GM21576 (cell line): ENCODE results near the gene DMRTC2.
"Not testable (repeated sequence)": the region's sequence is repeated elsewhere in the genome, so short reads cannot be mapped to it uniquely, and the experiment has no call there.

Experiments
- ATAC-seq: cut with Tn5 transposase; IDR thresholded peaks from one replicate; pipeline ENCODE4 v1.9.1; 2021; ENCODE audit warnings: mild to moderate bottlenecking, moderate library complexity; ENCODE audit not compliant: unreplicated experiment

Gene DMRTC2

DNA sequence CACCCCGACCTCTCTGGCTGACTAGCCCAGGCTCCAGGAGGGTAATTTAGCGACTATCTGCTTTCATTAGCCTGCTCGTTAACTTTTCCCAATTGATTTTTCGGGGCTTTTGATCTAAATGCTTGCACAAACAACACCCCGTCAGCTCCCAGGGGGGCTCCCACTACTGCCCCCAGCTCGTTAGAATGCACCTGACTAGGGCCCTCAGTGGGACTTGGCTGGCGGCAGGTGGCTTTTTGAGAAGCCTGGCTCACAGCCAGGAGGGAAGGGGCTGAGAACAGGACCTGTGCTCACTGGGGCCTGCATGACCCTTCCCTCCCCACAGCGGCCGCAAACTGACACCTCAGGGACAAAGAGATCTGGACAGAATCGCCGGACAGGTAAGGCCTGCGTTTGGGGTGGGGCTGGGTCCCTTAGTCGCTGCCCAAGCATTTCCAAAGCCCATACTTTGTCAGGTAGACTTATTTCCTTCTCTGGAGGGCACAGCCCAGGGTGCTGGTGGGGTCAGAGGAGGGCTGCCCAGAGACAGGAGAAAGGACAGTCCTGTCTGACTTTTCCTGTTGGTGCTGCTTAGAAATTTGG lies 24.6 kb downstream of the DMRTC2 start:
- ATAC-seq = no peak

DNA sequence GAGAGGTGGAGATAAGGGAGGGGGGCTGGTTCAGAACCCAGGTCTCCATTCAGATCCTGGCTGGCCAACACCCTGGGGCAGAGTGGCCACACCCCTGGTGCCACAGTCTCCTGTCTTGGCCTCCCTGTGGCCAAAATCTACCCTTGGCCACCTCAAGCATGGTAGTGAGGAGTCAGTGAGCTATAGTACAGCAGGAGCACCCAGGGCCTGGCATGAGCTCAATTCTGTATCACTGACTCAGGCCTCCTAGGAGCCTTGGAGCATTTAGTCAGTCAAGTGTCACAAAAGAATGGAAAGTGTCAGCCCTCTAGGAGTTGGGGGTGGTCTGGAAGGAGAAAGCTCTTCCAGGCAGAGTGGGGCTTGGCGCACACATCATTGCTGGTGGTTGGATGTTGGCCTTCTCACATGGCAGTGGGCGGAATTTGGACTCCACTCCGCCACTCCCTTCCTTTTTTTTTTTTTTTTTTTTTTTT lies 25.6 kb downstream of the DMRTC2 start:
- no peak for ATAC-seq

DNA sequence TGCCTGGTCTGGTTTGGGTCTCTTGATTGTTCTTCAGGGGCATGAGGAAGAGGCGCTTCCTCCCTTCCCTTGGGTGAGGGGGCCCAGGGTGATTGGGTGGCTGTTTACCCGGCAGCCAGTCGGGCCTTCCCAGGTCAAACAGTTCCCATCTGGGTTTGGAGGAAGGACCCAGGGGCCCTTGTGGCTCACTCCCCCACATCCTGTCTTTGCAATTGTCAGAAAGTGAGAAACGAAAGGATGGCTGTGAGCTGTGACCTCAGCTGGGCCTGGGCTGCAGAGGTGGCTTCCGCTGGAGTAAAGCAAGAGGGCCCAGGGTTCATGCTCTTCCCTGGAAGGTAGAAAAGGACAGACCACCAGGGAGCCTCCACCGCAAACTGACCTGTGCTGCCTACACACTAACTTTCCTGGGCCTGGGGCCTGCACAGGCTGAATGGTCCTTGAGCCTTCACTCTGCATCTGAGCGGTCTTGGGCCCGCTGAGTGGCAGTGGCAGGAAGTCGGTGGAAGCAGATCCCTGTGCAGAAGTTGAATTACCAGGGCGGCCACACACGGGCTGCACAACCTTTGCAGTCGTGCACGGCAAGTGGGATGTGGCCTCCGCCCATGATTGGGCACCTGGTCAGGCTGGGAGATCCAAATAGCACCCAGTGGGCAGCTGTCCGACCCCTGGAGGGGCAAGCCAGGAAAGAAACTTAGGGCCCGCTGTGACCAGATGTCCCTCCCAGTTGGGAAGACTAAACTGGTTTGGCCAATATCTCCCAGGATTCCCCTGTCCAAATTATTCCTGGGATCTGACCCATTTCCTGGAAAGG lies 26.9 kb downstream of the DMRTC2 start:
- ATAC-seq = no peak

DNA sequence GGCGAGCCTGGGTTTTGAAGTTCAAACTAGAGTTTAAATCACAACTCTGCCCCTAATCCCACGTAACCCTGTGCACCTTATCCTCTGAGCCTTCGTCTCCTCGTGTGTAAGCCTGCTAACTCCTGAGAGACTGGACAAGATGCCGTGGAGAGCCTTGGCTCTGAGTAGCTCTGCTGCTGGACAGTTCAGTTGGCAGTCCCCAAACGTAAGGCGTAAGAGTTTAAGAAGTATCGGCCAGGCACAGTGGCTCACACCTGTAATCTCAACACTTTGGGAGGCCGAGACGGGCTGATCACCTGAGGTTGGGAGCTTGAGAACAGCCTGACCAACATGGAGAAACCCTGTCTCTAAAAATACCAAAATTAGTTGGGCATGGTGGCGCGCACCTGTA lies 27.5 kb downstream of the DMRTC2 start:
- ATAC-seq = no peak

- ATAC-seq = no peak
These were observed 28.2 kb downstream of the DMRTC2 start for GRCh38 chr19:41872775-41873647.

GRCh38 chr19:41875973-41876372 lies 31.1 kb downstream of the DMRTC2 start:
- ATAC-seq = not testable (repeated sequence)

GRCh38 chr19:41876847-41877832 lies 32.3 kb downstream of the DMRTC2 start, which contains the start of gene CD79A:
CD79A (plus strand) TSS chr19:41877279; CDS start chr19:41877305, 26 bp downstream.
- peak; percentile 57 for ATAC-seq

- ATAC-seq = no peak
These were observed 33.4 kb downstream of the DMRTC2 start for GRCh38 chr19:41877916-41878905.

DNA sequence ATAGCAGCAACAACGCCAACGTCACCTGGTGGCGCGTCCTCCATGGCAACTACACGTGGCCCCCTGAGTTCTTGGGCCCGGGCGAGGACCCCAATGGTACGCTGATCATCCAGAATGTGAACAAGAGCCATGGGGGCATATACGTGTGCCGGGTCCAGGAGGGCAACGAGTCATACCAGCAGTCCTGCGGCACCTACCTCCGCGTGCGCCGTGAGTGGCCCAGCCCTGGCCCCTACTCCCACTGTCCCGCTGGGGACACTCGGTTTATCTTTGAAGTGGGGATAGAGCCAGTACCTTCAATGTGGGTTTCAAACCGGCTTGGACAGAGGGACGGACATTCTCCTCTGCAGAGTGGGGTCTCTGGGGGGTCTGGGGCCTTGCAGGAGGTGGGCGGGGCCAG lies 34.2 kb downstream of the DMRTC2 start:
- no peak for ATAC-seq

GRCh38 chr19:41879670-41880328 lies 35.0 kb downstream of the DMRTC2 start:
- no peak for ATAC-seq

DNA sequence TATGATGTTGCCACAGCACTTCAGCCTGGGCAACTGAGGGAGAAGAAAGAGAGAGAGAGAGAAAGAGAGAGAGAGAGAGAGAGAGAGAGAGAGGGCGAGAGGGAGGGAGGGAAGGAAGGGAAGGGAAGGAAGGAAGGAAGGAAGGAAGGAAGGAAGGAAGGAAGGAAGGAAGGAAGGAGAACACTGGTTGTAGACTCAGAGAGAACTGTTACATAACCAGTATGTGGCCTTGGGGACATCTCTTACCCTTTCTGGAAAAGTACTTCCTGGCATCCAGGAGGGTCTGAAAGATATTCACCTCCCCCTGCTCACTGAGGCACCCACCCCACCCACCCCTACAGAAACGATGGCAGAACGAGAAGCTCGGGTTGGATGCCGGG lies 35.5 kb downstream of the DMRTC2 start:
- no peak for ATAC-seq

- ATAC-seq = no peak
These were observed 38.0 kb downstream of the DMRTC2 start, which contains the start of gene ARHGEF1 for GRCh38 chr19:41882568-41883462. ARHGEF1 (plus strand) TSS chr19:41883184; CDS start chr19:41888083, 4,899 bp downstream.

GRCh38 chr19:41883463-41883820 lies 38.6 kb downstream of the DMRTC2 start:
- ATAC-seq = no peak

GRCh38 chr19:41883821-41884733 lies 39.2 kb downstream of the DMRTC2 start:
- ATAC-seq = peak; percentile 68

DNA sequence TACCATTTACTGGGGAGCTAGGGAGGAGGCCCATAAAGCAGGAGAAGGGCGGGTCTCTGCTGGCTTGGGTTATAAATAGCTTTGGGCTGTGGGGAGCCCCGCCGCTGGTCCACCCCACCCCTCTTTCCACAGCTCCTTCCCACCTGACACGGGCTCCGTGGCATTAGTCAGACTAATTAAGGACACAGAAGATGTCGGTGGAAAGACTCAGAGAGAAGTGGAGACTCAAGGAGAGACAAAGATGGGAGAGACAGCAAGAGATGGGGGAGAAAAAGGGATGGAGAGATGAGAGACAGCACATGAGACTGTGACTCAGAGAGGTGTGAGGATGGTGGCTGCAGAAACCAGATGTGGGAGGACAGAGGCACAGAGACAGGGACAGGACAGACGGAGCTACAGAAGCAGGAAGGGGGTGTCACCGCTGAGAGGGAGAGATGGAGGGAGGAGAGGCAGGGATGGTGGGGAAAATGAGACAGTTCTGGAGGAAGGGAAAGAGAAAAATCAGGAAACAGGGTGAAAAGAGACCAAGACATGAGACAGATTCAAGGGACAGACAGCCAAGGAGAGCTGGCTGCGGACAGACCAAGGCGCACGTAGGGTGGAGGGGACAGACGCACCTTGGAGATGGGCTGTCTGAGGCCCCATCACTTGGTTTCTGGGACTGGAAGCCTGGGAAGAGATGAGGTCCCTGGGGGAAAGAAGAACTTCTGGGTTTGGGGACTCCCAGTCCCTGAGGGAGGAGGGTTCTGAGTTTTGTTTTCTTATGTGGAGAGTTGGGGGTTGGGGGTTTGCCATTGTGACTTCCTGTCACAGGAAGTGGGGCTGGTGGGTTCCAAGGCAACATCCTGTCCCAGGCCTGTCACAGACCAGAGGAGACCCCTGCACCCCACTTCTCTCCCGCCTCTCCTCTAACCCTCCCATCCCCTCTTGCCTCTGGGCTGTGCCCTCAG lies 42.2 kb downstream of the DMRTC2 start:
- ATAC-seq = no peak
